DND-41 (cell line): ENCODE results near the gene SWAP70.

ENCODE experiments used
- ATAC-seq: fragments of 200-7000 bp; cut with Tn5 transposase; 3 replicates; pipeline ENCODE4 v1.9.1; 2021; ENCODE audit warnings: low read depth; ENCODE audit not compliant: insufficient read depth
- DNase-seq: peaks from one replicate; pipeline ENCODE4 v3.0.0-alpha.2; 2020
- H2AFZ ChIP-seq: 2 replicates; pipeline ENCODE4 v1.6.0; 2012; ENCODE audit warnings: low read depth, low read length
- H3K27ac ChIP-seq: 2 replicates; pipeline ENCODE4 v1.5.1; 2012; ENCODE audit warnings: low read length, inconsistent platforms
- H3K27me3 ChIP-seq: fragments of 200-600 bp; sonication (generic); 2 replicates; pipeline ENCODE4 v1.6.0; 2012; ENCODE audit warnings: low read length, mild to moderate bottlenecking, inconsistent platforms; ENCODE audit not compliant: insufficient read depth, poor library complexity
- H3K36me3 ChIP-seq: 2 replicates; pipeline ENCODE4 v1.5.1; 2012; ENCODE audit warnings: low read length, inconsistent platforms; ENCODE audit not compliant: insufficient read depth
- H3K4me1 ChIP-seq: 2 replicates; pipeline ENCODE4 v1.5.1; 2012; ENCODE audit warnings: mild to moderate bottlenecking, low read length; ENCODE audit not compliant: insufficient read depth
- H3K4me2 ChIP-seq: 2 replicates; pipeline ENCODE4 v1.6.0; 2012; ENCODE audit warnings: mild to moderate bottlenecking, moderate library complexity, low read length, inconsistent platforms; ENCODE audit not compliant: insufficient read depth
- H3K4me3 ChIP-seq, 2 experiments: fragments of 200-600 bp in 1 of 2; shearing (Covaris generic) in 1 of 2; 2 replicates each; pipeline ENCODE4 v1.5.1; 2012 to 2016; ENCODE audit warnings: inconsistent platforms in 2 of 2, low read length in 2 of 2, mild to moderate bottlenecking in 2 of 2, low read depth in 1 of 2, moderate library complexity in 1 of 2
- H3K79me2 ChIP-seq: 2 replicates; pipeline ENCODE4 v1.6.0; 2012; ENCODE audit warnings: low read length, inconsistent platforms; ENCODE audit not compliant: insufficient read depth
- H3K9ac ChIP-seq: 2 replicates; pipeline ENCODE4 v1.6.0; 2012; ENCODE audit warnings: low read depth, mild to moderate bottlenecking, inconsistent platforms, low read length, moderate library complexity
- H3K9me3 ChIP-seq: 2 replicates; pipeline ENCODE4 v1.5.1; 2012; ENCODE audit warnings: low read length, moderate library complexity, mild to moderate bottlenecking, inconsistent platforms; ENCODE audit not compliant: insufficient read depth, severe bottlenecking
- H4K20me1 ChIP-seq: 2 replicates; pipeline ENCODE4 v1.6.0; 2012; ENCODE audit warnings: low read length; ENCODE audit not compliant: insufficient read depth
- EZH2 ChIP-seq: IDR thresholded peaks from 3 replicates; pipeline ENCODE4 v1.6.1; 2012; ENCODE audit warnings: borderline replicate concordance, low read depth, mild to moderate bottlenecking, moderate library complexity, low read length, inconsistent platforms; ENCODE audit not compliant: severe bottlenecking
- TF ChIP-seq, protein P1 (sequence below): IDR thresholded peaks from 2 replicates; pipeline ENCODE4 v1.5.1; 2012; ENCODE audit warnings: borderline replicate concordance, low read length, moderate library complexity, mild to moderate bottlenecking; ENCODE audit not compliant: poor library complexity, severe bottlenecking; ENCODE audit errors: extremely low read depth

The SWAP70 gene

DNA sequence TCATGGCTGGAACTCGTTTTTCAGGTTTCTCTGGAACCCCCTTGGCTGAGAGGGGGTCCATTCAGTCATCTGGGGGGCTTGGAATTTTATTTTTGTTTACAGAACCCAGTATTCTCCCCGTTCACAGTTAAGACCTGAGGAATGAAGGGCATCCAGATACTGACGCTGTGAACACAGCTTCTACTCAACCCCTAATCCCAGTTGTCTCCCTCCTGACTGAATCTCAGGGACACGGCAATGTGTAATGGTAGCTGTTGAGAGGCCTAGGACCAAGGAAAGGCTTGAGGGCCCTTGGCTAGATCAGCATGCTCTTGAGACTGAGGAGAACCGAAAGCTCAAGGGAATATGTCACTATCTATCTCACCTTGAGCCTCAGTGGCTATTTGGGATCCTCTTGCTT, 113.6 kb downstream of the SWAP70 start:
- Histone ChIP-seq H4K20me1 (no peaks in the 10 kb centered on the region), H3K4me2 (no peak overlapping the region), H3K9me3 (no peaks in the 10 kb centered on the region), H3K79me2 (no peaks in the 10 kb centered on the region), H3K36me3 (peaks cover 33% of the 10 kb centered on the region), H3K27me3 (no peaks in the 10 kb centered on the region), H3K9ac (no peak overlapping the region), H2AFZ (no peak overlapping the region), H3K27ac (no peak overlapping the region), H3K4me1 (no peaks in the 10 kb centered on the region), H3K4me3 (no peak overlapping the region)
- DNase-seq (no peak), ATAC-seq (no peak)
- no peak for TF ChIP-seq EZH2
- TF ChIP-seq, protein P1, sequence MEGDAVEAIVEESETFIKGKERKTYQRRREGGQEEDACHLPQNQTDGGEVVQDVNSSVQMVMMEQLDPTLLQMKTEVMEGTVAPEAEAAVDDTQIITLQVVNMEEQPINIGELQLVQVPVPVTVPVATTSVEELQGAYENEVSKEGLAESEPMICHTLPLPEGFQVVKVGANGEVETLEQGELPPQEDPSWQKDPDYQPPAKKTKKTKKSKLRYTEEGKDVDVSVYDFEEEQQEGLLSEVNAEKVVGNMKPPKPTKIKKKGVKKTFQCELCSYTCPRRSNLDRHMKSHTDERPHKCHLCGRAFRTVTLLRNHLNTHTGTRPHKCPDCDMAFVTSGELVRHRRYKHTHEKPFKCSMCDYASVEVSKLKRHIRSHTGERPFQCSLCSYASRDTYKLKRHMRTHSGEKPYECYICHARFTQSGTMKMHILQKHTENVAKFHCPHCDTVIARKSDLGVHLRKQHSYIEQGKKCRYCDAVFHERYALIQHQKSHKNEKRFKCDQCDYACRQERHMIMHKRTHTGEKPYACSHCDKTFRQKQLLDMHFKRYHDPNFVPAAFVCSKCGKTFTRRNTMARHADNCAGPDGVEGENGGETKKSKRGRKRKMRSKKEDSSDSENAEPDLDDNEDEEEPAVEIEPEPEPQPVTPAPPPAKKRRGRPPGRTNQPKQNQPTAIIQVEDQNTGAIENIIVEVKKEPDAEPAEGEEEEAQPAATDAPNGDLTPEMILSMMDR = no peak

- no peak overlapping the region for H3K27ac ChIP-seq
- H3K9me3 ChIP-seq = no peaks in the 10 kb centered on the region
- no peaks in the 10 kb centered on the region for H4K20me1 ChIP-seq
- no peak overlapping the region for H3K4me3 ChIP-seq
- H3K79me2 ChIP-seq = no peaks in the 10 kb centered on the region
- H3K4me1 ChIP-seq = no peaks in the 10 kb centered on the region
- no peak for ATAC-seq
- DNase-seq = no peak
- no peak overlapping the region for H3K9ac ChIP-seq
- TF ChIP-seq, protein P1 = no peak
- no peak for TF ChIP-seq EZH2
- H3K4me2 ChIP-seq = no peak overlapping the region
- no peak overlapping the region for H2AFZ ChIP-seq
- H3K36me3 ChIP-seq = peaks cover 43% of the 10 kb centered on the region
- no peaks in the 10 kb centered on the region for H3K27me3 ChIP-seq
Observed at GRCh38 chr11:9780929-9781328, 117.1 kb downstream of the SWAP70 start.

GRCh38 chr11:9783986-9784385, 120.1 kb downstream of the SWAP70 start:
- Histone ChIP-seq H3K27ac (no peak overlapping the region), H3K4me1 (no peaks in the 10 kb centered on the region), H3K9ac (no peak overlapping the region), H3K4me2 (no peak overlapping the region), H3K4me3 (no peak overlapping the region), H3K9me3 (no peaks in the 10 kb centered on the region), H3K79me2 (no peaks in the 10 kb centered on the region), H3K36me3 (peaks cover 55% of the 10 kb centered on the region), H4K20me1 (no peaks in the 10 kb centered on the region), H2AFZ (no peak overlapping the region), H3K27me3 (no peaks in the 10 kb centered on the region)
- ATAC-seq = no peak
- no peak for DNase-seq
- no peak for TF ChIP-seq EZH2
- TF ChIP-seq, protein P1 = no peak
